Activated naive CD8-positive, alpha-beta T cell treated with anti-CD3 and anti-CD28 coated beads, Interleukin-2, amount 10 ng/mL, durations not matched to agents 7 days and 5 days (primary cell): ENCODE results near the gene NCKAP1. TPM values are rescaled to one million over a fixed set of nuclear protein-coding genes. Genes with fewer than 3 reads are reported as not detected.
"Not testable (repeated sequence)": the region's sequence is repeated elsewhere in the genome, so short reads cannot be mapped to it uniquely, and the experiment has no call there.

Experiments
- ATAC-seq: fragments of 150-1000 bp; cut with Tn5 transposase; one replicate; pipeline ENCODE4 v1.10.0; 2021; ENCODE audit warnings: low read depth, moderate library complexity
- POLR2A ChIA-PET: fragments of 350-600 bp; sonication (Branson Sonifier 250); formaldehyde crosslinking; loops from one replicate; lab custom pipeline; 2021; ENCODE audit warnings: antibody characterized with exemption; lab: Charles Lee
- DNase-seq: peaks from one replicate; pipeline ENCODE4 v3.0.0; 2021
- H3K27ac Mint-ChIP-seq: one replicate; pipeline ENCODE4 v1.8.0; 2022; ENCODE audit warnings: mild to moderate bottlenecking, mixed read lengths
- H3K27me3 Mint-ChIP-seq: one replicate; pipeline ENCODE4 v1.8.0; 2022; ENCODE audit warnings: mild to moderate bottlenecking, moderate library complexity, mixed read lengths
- H3K36me3 Mint-ChIP-seq: one replicate; pipeline ENCODE4 v1.8.0; 2021; ENCODE audit warnings: mild to moderate bottlenecking, mixed read lengths
- H3K4me1 Mint-ChIP-seq: one replicate; pipeline ENCODE4 v1.8.0; 2021; ENCODE audit warnings: mixed read lengths
- H3K4me3 Mint-ChIP-seq: one replicate; pipeline ENCODE4 v1.8.0; 2022; ENCODE audit warnings: mild to moderate bottlenecking, moderate library complexity, mixed read lengths
- H3K9me3 Mint-ChIP-seq: one replicate; pipeline ENCODE4 v1.8.0; 2021; ENCODE audit warnings: mixed read lengths
- total RNA-seq, 2 experiments: library from RNA; stranded (reverse); gene quantifications; one replicate each; pipeline ENCODE4 v1.2.3, GENCODE V29; 2021

NCKAP1 gene
- total RNA-seq, 2 experiments from 2014 or later, result 0.69 to 1.2 TPM

- H3K4me3 Mint-ChIP-seq, H3K36me3 Mint-ChIP-seq, H3K4me1 Mint-ChIP-seq, DNase-seq, POLR2A ChIA-PET, ATAC-seq, H3K27ac Mint-ChIP-seq: not testable (repeated sequence)
- H3K27me3 Mint-ChIP-seq, result peaks cover 22% of the 10 kb centered on the region
- peaks cover 10% of the 10 kb centered on the region for H3K9me3 Mint-ChIP-seq
These were observed 161.6 kb downstream of the NCKAP1 start for GRCh38 chr2:182876653-182877052.

DNA sequence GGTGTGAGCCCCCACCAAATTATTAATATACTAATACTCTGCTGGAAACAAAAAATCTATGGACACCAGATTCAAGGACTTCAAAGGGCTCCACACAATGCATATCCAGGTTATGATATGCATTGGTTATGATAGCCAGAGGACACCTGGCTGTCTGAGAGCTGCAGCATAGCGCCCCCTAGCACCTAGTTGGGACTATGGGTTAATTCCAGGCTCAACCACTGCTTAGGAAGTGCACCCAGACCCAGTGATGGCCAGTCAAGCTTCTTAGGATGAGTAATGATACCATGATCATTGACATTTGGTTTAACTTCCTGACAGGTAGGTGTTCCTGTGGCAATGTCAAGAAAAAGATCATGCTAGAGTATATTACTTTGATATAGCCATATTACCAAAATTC, 168.0 kb downstream of the NCKAP1 start:
- H3K4me3 Mint-ChIP-seq, result no peak overlapping the region
- H3K27ac Mint-ChIP-seq, result no peak overlapping the region
- POLR2A ChIA-PET, result no interaction called here
- ATAC-seq, result no peak
- DNase-seq, result no peak
- H3K4me1 Mint-ChIP-seq, result peaks cover 15% of the 10 kb centered on the region
- H3K9me3 Mint-ChIP-seq, result peaks cover 5% of the 10 kb centered on the region
- no peaks in the 10 kb centered on the region for H3K36me3 Mint-ChIP-seq
- peaks cover 51% of the 10 kb centered on the region for H3K27me3 Mint-ChIP-seq

DNA sequence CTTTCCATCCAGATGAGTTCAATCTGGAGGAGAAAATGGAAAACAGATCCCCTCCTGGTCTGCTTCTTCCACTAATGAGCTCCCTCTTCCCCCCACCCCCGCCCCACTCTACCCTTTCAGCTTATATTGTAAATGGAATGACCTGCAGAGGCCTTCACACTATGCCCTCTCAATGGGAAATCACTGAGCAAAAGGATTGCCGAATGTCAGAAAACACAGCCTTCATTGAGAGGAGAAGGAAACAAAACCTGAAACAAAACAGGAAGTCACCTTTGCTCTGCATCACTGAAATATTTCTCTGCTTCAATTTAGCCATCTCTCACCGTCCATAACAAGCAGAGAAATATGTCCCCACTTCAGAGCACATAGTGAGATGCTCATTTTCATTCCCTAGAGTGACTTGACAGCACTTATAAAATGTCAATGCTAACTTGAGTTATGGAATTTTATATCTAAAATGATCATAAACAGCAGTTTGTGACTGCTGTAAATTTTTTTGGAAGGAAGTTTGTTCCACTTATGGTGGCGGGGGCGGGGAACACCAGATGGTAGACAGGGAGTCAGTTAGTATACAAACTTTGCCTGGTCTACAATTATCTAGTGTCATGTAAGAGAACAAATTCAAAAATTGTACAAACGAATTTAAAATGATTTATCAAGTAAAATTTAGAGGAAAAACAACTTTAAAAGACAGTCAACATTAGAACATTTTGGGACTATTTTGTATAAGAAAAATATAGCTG, 170.0 kb downstream of the NCKAP1 start:
- H3K4me1 Mint-ChIP-seq, result peaks cover 15% of the 10 kb centered on the region
- H3K9me3 Mint-ChIP-seq, result no peaks in the 10 kb centered on the region
- ATAC-seq (no peak), DNase-seq (no peak)
- peak overlapping the region; percentile 41 for H3K4me3 Mint-ChIP-seq
- POLR2A ChIA-PET, result no interaction called here
- no peak overlapping the region for H3K27ac Mint-ChIP-seq
- no peaks in the 10 kb centered on the region for H3K36me3 Mint-ChIP-seq
- H3K27me3 Mint-ChIP-seq, result peaks cover 65% of the 10 kb centered on the region

- Mint-ChIP-seq H3K4me1 (peaks cover 15% of the 10 kb centered on the region), H3K27ac (no peak overlapping the region), H3K36me3 (no peaks in the 10 kb centered on the region), H3K4me3 (peak overlapping the region; percentile 83), H3K9me3 (no peaks in the 10 kb centered on the region), H3K27me3 (peaks cover 61% of the 10 kb centered on the region)
- DNase-seq, result no peak
- ATAC-seq, result no peak
- POLR2A ChIA-PET, result no interaction called here
These were observed 170.7 kb downstream of the NCKAP1 start for GRCh38 chr2:182867426-182868053.

DNA sequence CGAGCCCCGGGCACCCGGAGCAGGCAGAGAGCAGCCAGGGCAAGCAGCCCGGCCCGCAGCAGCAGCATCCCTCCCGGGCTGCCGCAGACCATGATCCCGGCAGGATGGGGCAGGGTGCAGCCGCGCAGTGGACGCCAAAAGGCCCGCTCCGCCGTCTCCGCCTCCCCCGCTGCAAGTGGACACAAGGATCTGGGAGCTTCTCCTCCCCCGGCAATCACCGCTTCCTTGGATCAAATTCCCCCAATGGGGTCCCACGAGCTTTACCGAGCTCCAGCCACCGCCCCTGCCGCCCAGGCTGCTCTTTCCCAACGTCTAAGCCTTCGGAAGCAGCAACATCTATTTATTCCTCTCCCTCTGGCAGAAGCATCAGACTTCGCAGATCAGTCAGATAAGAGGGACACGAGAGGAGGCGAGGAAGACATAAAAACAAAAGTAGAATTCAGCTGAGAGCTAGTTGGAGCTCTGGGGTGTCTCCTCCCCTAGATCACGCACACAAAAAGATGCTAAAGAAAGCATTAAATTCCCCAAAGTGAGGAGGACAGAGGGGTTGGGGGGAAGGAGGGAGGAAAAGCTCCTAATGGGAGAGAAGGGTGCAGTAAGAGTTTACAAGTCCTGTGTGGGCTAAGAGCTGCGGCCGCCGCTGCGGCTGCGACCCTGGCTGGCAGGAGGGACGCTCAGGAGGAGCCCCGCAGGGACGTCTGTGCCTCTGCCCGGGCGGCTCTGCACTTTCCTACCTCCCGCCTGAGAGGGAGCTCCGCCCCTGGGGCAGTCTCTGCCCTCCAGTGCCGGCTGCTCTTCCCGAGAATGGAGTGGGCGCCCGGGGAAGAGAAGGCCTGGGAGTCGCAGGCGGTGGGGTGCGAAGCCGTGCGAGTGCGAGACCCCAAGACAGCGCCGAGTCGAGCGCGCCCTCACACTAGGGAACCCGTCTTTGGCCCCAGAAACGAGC, 171.5 kb downstream of the NCKAP1 start, which contains the start of gene FRZB:
Gene FRZB (minus strand): TSS at position 177 of the 946 bp plus-strand sequence. CDS start 85 bp downstream, at position 92.
- Mint-ChIP-seq H3K36me3 (no peaks in the 10 kb centered on the region), H3K27ac (no peak within 1 kb of the TSS), H3K4me3 (peak within 1 kb of the TSS; percentile 83), H3K4me1 (peaks cover 15% of the 10 kb centered on the region), H3K27me3 (peaks cover 62% of the 10 kb centered on the region), H3K9me3 (no peaks in the 10 kb centered on the region)
- peak; percentile 39 for DNase-seq
- peak; percentile 84 for ATAC-seq
- POLR2A ChIA-PET, result no interaction called here

- Mint-ChIP-seq H3K36me3 (no peaks in the 10 kb centered on the region), H3K27ac (no peak overlapping the region), H3K4me3 (peak overlapping the region; percentile 66), H3K4me1 (peaks cover 15% of the 10 kb centered on the region), H3K9me3 (no peaks in the 10 kb centered on the region), H3K27me3 (peaks cover 68% of the 10 kb centered on the region)
- ATAC-seq, result no peak
- POLR2A ChIA-PET, result no interaction called here
- DNase-seq, result peak; percentile 25
These were observed 172.2 kb downstream of the NCKAP1 start for GRCh38 chr2:182866095-182866460.

GRCh38 chr2:182864949-182865570, 173.2 kb downstream of the NCKAP1 start:
- no peak overlapping the region for H3K4me3 Mint-ChIP-seq
- POLR2A ChIA-PET, result no interaction called here
- no peaks in the 10 kb centered on the region for H3K36me3 Mint-ChIP-seq
- H3K9me3 Mint-ChIP-seq, result no peaks in the 10 kb centered on the region
- H3K27me3 Mint-ChIP-seq, result peaks cover 74% of the 10 kb centered on the region
- DNase-seq, result no peak
- H3K27ac Mint-ChIP-seq, result no peak overlapping the region
- H3K4me1 Mint-ChIP-seq, result peaks cover 15% of the 10 kb centered on the region
- ATAC-seq, result no peak

DNA sequence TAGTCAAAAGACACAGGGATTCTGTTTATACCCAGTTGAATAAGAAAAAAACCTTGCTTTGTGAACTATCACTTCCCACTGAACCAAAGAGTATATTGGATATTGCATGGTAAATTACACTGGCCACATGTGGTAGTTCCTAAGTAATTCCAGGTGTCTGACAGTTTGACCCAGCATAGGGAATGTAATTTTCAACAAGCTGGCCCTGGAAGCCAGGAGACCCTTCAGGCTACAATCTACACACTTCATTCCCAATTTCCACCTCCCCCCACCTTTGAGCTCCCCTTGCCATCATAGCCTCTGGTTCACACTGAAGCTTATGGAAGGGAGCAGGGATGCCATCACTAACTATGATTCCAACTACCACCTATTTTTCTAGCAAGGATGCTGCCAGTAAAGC, 174.6 kb downstream of the NCKAP1 start:
- H3K4me3 Mint-ChIP-seq, result no peak overlapping the region
- no peaks in the 10 kb centered on the region for H3K36me3 Mint-ChIP-seq
- no peaks in the 10 kb centered on the region for H3K9me3 Mint-ChIP-seq
- H3K4me1 Mint-ChIP-seq, result peaks cover 15% of the 10 kb centered on the region
- POLR2A ChIA-PET, result no interaction called here
- no peak overlapping the region for H3K27ac Mint-ChIP-seq
- no peak for ATAC-seq
- H3K27me3 Mint-ChIP-seq, result peaks cover 72% of the 10 kb centered on the region
- no peak for DNase-seq

DNA sequence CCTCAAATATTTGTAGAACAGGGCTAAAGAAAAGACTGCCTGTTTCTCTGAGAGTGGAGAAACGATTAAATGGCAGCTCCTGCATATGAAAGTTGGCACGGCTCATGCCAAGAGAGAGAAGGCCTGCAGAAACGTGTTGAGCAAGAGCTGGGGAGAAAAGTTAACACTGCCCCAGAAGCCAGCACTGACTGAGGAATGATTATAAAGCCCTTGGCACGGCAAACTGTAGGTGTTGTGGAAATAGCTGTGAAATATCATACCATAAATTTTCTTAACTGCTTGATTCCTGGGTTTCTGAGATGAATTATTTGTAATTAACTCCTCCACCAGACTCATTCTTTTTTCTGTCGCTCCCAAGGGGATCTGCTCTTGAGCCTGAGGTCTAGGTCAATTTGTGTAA, 176.2 kb downstream of the NCKAP1 start:
- peaks cover 7% of the 10 kb centered on the region for H3K4me1 Mint-ChIP-seq
- H3K36me3 Mint-ChIP-seq, result no peaks in the 10 kb centered on the region
- ATAC-seq (no peak), DNase-seq (no peak)
- peaks cover 66% of the 10 kb centered on the region for H3K27me3 Mint-ChIP-seq
- no peaks in the 10 kb centered on the region for H3K9me3 Mint-ChIP-seq
- POLR2A ChIA-PET, result no interaction called here
- no peak overlapping the region for H3K27ac Mint-ChIP-seq
- no peak overlapping the region for H3K4me3 Mint-ChIP-seq

GRCh38 chr2:182860858-182861257, 177.4 kb downstream of the NCKAP1 start:
- Mint-ChIP-seq H3K36me3 (no peaks in the 10 kb centered on the region), H3K27ac (no peak overlapping the region), H3K27me3 (peaks cover 62% of the 10 kb centered on the region), H3K4me3 (no peak overlapping the region), H3K9me3 (no peaks in the 10 kb centered on the region), H3K4me1 (no peaks in the 10 kb centered on the region)
- POLR2A ChIA-PET, result no interaction called here
- ATAC-seq (no peak), DNase-seq (no peak)
